HK-2 (cell line): Measurements from ENCODE around the gene PRDM16.

Experiments
- DNase-seq: peaks from one replicate; pipeline ENCODE4 v3.0.0-alpha.2; 2018; ENCODE audit not compliant: unreplicated experiment

PRDM16 gene

GRCh38 chr1:3261007-3261968, 192.3 kb downstream of the PRDM16 start:
- DNase-seq: no peak

GRCh38 chr1:3261969-3262579, 193.1 kb downstream of the PRDM16 start:
- peak; percentile 10 for DNase-seq

- DNase-seq: no peak
Observed at GRCh38 chr1:3262681-3263286, 193.8 kb downstream of the PRDM16 start.

GRCh38 chr1:3263790-3264189, 194.8 kb downstream of the PRDM16 start:
- no peak for DNase-seq

GRCh38 chr1:3264456-3264855, 195.5 kb downstream of the PRDM16 start:
- DNase-seq: no peak

DNA sequence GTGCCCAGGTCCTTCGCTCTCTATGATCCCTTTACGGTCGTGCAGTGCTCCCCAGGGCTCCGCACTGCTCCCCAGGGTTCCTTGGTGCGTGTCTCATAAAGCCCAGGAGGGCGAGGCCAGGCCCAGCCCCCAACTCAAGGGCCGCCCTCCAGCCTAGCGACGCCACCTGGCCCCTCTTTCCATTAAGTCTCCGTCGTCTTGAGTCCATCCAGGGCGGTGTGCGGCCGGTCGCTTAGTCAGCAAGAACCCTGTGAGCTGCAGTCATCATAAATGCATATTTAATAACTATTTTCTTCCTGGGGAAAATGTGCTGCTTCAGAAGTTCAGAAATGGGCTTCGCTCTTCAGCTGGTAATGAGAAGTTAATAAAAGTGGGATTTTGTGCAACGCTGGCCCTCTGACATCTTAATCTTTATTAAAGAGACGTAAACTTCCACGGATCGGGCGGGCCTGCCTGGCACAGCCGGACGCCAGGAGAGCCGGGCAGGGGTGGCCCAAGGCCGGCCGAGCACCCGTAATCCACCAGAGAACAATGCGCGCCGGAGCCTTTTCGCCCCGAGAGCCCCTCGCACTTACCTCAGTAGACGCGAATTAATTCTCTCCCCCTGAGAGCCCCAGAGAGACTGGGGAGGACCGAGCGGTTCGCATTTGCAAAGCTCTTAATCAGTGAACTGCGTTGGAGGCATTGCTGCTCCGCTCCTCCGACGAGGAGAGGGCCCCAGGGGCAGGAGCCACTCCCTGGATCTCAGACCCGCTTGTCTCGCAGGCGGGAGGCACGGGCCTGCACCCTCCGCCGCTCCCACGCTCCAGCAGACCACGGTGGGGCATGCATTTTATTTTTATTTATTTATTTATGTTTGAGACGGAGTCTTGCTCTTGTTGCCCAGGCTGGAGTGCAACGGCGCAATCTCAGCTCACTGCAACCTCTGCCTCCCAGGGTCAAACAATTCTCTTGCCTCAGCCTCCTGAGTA, 197.1 kb downstream of the PRDM16 start:
- no peak for DNase-seq

GRCh38 chr1:3266870-3267549, 198.0 kb downstream of the PRDM16 start:
- DNase-seq: no peak

GRCh38 chr1:3267550-3268270, 198.7 kb downstream of the PRDM16 start:
- DNase-seq: no peak

DNA sequence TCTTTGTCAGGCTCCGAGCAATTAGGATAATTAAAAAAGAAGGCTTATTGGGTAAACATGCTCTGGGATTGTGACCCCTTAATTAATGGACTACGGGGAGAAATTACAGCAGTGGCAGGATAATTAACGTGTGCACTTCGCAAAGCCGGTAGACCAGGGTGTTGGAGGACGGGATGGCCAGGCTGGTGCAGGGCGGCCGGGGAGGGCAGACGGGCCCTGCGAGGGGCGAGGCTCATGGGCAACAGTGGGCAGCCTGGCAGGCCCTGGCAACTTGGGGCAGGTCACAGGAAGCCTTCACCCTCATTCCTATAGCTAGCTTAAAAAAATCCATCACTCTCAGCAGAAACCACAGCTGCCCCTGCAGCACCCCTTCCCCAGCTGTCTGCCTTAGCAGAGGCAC, 199.3 kb downstream of the PRDM16 start:
- DNase-seq: no peak

DNA sequence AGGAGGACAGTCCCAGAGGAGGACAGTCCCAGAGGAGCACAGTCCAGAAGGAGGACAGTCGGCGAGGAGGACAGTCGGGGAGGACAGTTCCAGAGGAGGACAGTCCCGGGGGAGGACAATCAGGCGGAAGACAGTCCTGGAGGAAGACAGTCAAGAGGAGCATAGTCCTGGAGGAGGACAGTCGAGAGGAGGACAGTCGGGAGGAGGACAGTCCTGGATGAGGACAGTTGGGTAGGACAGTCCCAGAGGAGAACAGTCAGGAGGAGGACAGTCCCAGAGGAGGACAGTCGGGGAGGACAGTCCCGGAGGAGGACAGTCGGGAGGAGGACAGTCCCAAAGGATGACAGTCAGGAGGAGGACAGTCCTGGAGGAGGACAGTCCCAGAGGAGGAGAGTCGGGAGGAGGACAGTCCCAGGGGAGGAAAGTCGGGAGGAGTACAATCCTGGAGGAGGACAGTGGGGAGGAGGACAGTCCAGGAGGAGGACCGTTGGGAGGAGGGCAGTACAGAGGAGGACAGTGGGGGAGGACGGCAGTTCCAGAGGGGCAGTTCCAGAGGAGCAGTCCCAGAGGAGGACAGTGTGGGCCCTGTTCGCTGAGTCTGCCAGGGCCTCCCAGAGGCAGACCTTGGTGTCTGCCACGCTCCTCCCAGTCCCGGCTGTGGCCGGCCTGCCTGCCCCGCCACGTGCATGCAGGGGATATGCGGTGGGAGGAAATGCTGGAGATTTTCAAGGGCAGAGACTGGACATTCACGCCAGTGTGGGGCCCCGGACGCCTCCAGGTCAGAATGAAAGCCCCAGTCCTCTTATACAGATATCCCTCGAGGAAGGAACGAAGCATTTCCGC, 201.6 kb downstream of the PRDM16 start:
- no peak for DNase-seq

- no peak for DNase-seq
Observed at GRCh38 chr1:3271866-3272265, 202.9 kb downstream of the PRDM16 start.

- DNase-seq: no peak
Observed at GRCh38 chr1:3272321-3273045, 203.5 kb downstream of the PRDM16 start.

DNA sequence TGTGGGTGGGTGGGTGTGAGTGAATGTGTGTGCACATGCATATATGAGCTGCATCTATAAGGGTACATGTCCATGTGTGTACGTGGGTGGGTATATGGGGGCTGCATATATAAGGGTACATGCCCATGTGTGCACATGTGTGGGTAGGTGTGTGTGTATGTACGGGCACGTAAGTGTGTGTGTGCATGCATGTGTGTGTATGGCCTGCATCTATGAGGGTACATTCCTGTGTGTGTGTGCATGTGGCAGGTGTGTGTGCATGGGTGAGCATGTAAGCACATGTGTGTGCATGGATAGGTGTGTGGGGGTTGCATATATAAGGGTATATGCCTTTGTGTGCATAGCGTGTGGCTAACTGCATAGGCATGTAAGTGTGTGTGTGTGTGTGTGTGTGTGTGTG, 204.4 kb downstream of the PRDM16 start:
- no peak for DNase-seq

GRCh38 chr1:3274972-3275371, 206.0 kb downstream of the PRDM16 start:
- no peak for DNase-seq

DNA sequence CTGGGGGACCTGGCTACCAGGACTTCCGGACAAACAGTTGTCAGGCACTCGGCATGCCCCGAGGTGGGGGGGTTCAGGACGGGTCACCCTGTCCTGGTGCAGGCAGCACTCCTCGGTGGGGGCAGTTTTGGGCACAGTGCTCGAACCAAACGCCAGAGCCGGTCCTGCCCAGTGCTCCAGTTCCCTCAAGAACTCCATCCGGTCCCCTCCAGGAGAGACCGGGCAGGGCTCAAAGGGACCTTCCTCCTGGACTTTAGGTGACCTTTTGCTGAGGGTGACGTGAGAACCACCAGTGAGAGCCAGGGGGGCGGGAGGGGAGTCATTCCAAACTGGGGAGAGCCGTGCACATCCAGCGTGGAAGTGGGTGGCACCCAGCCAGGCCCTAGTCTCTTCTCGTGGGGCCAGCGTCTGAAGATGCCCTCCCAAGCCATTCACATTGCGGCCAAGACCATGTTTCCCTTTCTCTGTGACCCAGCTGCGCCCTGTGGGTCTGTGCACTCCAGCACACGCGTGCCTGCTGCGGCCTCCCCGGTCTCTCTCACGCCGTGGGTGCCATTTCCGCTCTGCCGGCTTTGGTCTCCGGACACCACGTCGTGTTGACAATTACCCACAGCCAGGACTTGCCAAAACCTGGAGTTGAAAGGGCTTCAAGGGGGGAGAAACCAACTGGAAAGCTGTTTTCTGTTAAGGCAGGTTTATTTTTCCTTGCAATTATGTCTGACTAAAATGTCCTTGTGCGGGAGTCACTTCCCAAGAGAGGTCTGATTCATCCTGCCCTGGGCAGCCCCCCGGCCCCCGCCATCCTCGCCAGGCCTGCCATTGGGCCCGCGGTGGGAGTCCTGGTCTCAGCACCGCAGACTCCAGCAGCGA, 206.7 kb downstream of the PRDM16 start:
- no peak for DNase-seq

DNA sequence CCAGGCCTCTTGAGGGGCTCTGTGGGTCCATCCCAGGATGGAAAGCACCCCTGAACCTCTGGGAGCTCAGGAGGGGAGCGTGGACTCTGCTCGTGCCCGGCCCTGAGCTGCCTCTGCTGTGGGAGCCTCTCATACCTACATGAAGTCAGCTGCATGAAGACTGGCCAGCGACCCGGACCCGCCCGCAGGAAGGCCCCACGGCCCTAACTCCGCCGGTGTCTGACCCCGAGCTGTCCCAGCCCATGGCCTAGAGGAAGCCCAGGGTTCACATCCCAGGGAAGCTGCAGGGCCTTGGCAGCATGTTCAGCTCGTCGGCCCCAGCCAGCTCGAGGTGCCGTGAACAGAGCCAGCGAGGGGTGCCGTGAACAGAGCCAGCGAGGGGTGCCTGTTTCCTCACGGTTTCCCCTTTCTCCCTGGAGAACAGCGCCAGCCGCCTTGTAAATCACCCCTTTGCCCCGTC, 207.4 kb downstream of the PRDM16 start:
- no peak for DNase-seq

- DNase-seq: no peak
Observed at GRCh38 chr1:3277011-3277471, 208.0 kb downstream of the PRDM16 start.
